ENCODE results near the gene IGSF9B. TPM values are rescaled to one million over a fixed set of nuclear protein-coding genes. Genes with fewer than 3 reads are reported as not detected.

IGSF9B gene
- total and polyA plus RNA-seq, 2 experiments from 2014 or later: 0.04 TPM; not detected in 1

- Histone ChIP-seq H2AFZ (no peak overlapping the region), H3K4me2 (ENCODE audit: unreplicated experiment) (no peak overlapping the region), H3K27ac (no peak overlapping the region), H3K9me3 (ENCODE audit: low read depth) (no peaks in the 10 kb centered on the region), H3K4me3 (no peak overlapping the region), H3K36me3 (ENCODE audit: low read depth) (no peaks in the 10 kb centered on the region), H3K9ac (no peak overlapping the region), H3K9me2 (ENCODE audit: insufficient read depth) (no peaks in the 10 kb centered on the region), H3F3A (ENCODE audit: insufficient read depth) (no peaks in the 10 kb centered on the region), H3K27me3 (replicated peaks; ENCODE audit: insufficient read depth) (peaks cover 30% of the 10 kb centered on the region), H3K4me1 (ENCODE audit: insufficient read depth) (peaks cover 8% of the 10 kb centered on the region; the same call in 1 of the 2 replicates), H3K79me2 (ENCODE audit: insufficient read depth) (no peaks in the 10 kb centered on the region), H4K20me1 (ENCODE audit: insufficient read depth) (no peaks in the 10 kb centered on the region)
- no peak for TF ChIP-seq EZH2phosphoT487 (IDR thresholded peaks at IDR 0.05; ENCODE audit: insufficient read depth, low read depth)
- TF ChIP-seq EZH2 (IDR thresholded peaks at IDR 0.05; ENCODE audit: insufficient read depth, poor library complexity, severe bottlenecking): no peak
- no peak for DNase-seq
- in situ Hi-C loops (cut with MboI): loop anchor here (10.0 kb wide), 1 partner anchor 194 kb away; no protein-coding TSS in a partner anchor
- 78 to 88% methylated on average over 10 to 11 of the region's 12 CpGs for WGBS, 2 experiments (ENCODE audit: low coverage in 1 of 2, low lambda C conversion rate in 2 of 2, missing lambda C conversion rate in 2 of 2)
Measured at GRCh38 chr11:133950421-133950820, 6.3 kb downstream of the IGSF9B start.

- no peaks in the 10 kb centered on the region for H3K9me2 ChIP-seq (ENCODE audit: insufficient read depth)
- peaks cover 8% of the 10 kb centered on the region; the same call in 1 of the 2 replicates for H3K4me1 ChIP-seq (ENCODE audit: insufficient read depth)
- H4K20me1 ChIP-seq (ENCODE audit: insufficient read depth): no peaks in the 10 kb centered on the region
- no peak overlapping the region for H3K27ac ChIP-seq
- no peak for TF ChIP-seq EZH2 (IDR thresholded peaks at IDR 0.05; ENCODE audit: insufficient read depth, poor library complexity, severe bottlenecking)
- no peak for TF ChIP-seq EZH2phosphoT487 (IDR thresholded peaks at IDR 0.05; ENCODE audit: insufficient read depth, low read depth)
- no peak overlapping the region for H2AFZ ChIP-seq
- no peaks in the 10 kb centered on the region for H3F3A ChIP-seq (ENCODE audit: insufficient read depth)
- WGBS, 2 experiments (ENCODE audit: low coverage in 1 of 2, low lambda C conversion rate in 2 of 2, missing lambda C conversion rate in 2 of 2): 65% methylated on average over 6 of the region's 6 CpGs
- no peak for DNase-seq
- H3K9me3 ChIP-seq (ENCODE audit: low read depth): no peaks in the 10 kb centered on the region
- H3K9ac ChIP-seq: no peak overlapping the region
- H3K4me3 ChIP-seq: no peak overlapping the region
- H3K4me2 ChIP-seq (ENCODE audit: unreplicated experiment): no peak overlapping the region
- in situ Hi-C loops (cut with MboI): no loop called here
- no peaks in the 10 kb centered on the region for H3K79me2 ChIP-seq (ENCODE audit: insufficient read depth)
- peaks cover 17% of the 10 kb centered on the region; the same call in 1 of the 2 replicates for H3K27me3 ChIP-seq (replicated peaks; ENCODE audit: insufficient read depth)
- H3K36me3 ChIP-seq (ENCODE audit: low read depth): no peaks in the 10 kb centered on the region
Measured at GRCh38 chr11:133949129-133949528, 7.6 kb downstream of the IGSF9B start.

GRCh38 chr11:133948711-133949110, 8.1 kb downstream of the IGSF9B start:
- Histone ChIP-seq H3K9ac (no peak overlapping the region), H4K20me1 (ENCODE audit: insufficient read depth) (no peaks in the 10 kb centered on the region), H3K9me2 (ENCODE audit: insufficient read depth) (no peaks in the 10 kb centered on the region), H3K4me3 (no peak overlapping the region), H3K4me2 (ENCODE audit: unreplicated experiment) (no peak overlapping the region), H3K79me2 (ENCODE audit: insufficient read depth) (no peaks in the 10 kb centered on the region), H3F3A (ENCODE audit: insufficient read depth) (no peaks in the 10 kb centered on the region), H3K27ac (no peak overlapping the region), H3K4me1 (ENCODE audit: insufficient read depth) (peaks cover 8% of the 10 kb centered on the region; the same call in 1 of the 2 replicates), H3K27me3 (replicated peaks; ENCODE audit: insufficient read depth) (peaks cover 13% of the 10 kb centered on the region; the same call in 1 of the 2 replicates), H3K36me3 (ENCODE audit: low read depth) (no peaks in the 10 kb centered on the region), H3K9me3 (ENCODE audit: low read depth) (no peaks in the 10 kb centered on the region), H2AFZ (no peak overlapping the region)
- TF ChIP-seq EZH2 (IDR thresholded peaks at IDR 0.05; ENCODE audit: insufficient read depth, poor library complexity, severe bottlenecking) (no peak), EZH2phosphoT487 (IDR thresholded peaks at IDR 0.05; ENCODE audit: insufficient read depth, low read depth) (no peak)
- no peak for DNase-seq
- WGBS, 2 experiments (ENCODE audit: low coverage in 1 of 2, low lambda C conversion rate in 2 of 2, missing lambda C conversion rate in 2 of 2): 63 to 66% methylated on average over 9 of the region's 9 CpGs
- in situ Hi-C loops (cut with MboI): no loop called here

- 4 to 7% methylated on average over 9 to 11 of the region's 11 CpGs for WGBS, 2 experiments (ENCODE audit: low coverage in 1 of 2, low lambda C conversion rate in 2 of 2, missing lambda C conversion rate in 2 of 2)
- no peak overlapping the region for H3K4me2 ChIP-seq (ENCODE audit: unreplicated experiment)
- no peaks in the 10 kb centered on the region for H3K36me3 ChIP-seq (ENCODE audit: low read depth)
- no peak overlapping the region for H3K4me3 ChIP-seq
- no peaks in the 10 kb centered on the region for H3K9me2 ChIP-seq (ENCODE audit: insufficient read depth)
- DNase-seq: peak; percentile 77
- peaks cover 6% of the 10 kb centered on the region; the same call in 1 of the 2 replicates for H3K27me3 ChIP-seq (replicated peaks; ENCODE audit: insufficient read depth)
- H3K9me3 ChIP-seq (ENCODE audit: low read depth): no peaks in the 10 kb centered on the region
- no peaks in the 10 kb centered on the region for H4K20me1 ChIP-seq (ENCODE audit: insufficient read depth)
- TF ChIP-seq EZH2 (IDR thresholded peaks at IDR 0.05; ENCODE audit: insufficient read depth, poor library complexity, severe bottlenecking) (no peak), EZH2phosphoT487 (IDR thresholded peaks at IDR 0.05; ENCODE audit: insufficient read depth, low read depth) (no peak)
- no peak overlapping the region for H2AFZ ChIP-seq
- no peaks in the 10 kb centered on the region for H3F3A ChIP-seq (ENCODE audit: insufficient read depth)
- H3K79me2 ChIP-seq (ENCODE audit: insufficient read depth): no peaks in the 10 kb centered on the region
- H3K9ac ChIP-seq: no peak overlapping the region
- H3K27ac ChIP-seq: no peak overlapping the region
- H3K4me1 ChIP-seq (ENCODE audit: insufficient read depth): peaks cover 8% of the 10 kb centered on the region; the same call in 1 of the 2 replicates
- in situ Hi-C loops (cut with MboI): no loop called here
Measured at GRCh38 chr11:133947321-133947756, 9.4 kb downstream of the IGSF9B start.
